Fibroblast of peridontal ligament (primary cell): Measurements from ENCODE around the gene ALKBH1.
"Not testable (repeated sequence)": the region's sequence is repeated elsewhere in the genome, so short reads cannot be mapped to it uniquely, and the experiment has no call there.

Experiments used
- DNase-seq: peaks from one replicate; pipeline ENCODE4 v3.0.0-alpha.2; 2010; ENCODE audit errors: extremely low read depth

The ALKBH1 gene

DNA sequence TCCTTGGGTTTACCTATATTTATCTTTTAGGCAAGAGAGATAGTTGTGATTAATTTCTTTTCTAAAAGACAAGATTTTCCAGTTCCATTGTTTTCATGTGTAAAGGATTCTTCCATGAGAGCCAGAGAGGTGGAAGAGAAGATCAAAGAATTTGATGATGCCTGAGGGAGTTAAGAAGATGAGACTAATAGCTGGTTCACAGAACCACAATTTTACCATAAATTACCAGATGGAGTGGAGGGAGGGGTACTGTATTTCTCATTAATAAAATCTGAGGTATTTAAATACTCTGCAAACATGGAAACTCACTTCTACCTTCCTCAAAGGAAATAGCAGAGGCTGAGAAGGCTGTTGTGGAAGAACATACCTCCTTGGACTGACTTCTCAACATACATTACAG, 34.6 kb downstream of the ALKBH1 start:
- no peak for DNase-seq

DNA sequence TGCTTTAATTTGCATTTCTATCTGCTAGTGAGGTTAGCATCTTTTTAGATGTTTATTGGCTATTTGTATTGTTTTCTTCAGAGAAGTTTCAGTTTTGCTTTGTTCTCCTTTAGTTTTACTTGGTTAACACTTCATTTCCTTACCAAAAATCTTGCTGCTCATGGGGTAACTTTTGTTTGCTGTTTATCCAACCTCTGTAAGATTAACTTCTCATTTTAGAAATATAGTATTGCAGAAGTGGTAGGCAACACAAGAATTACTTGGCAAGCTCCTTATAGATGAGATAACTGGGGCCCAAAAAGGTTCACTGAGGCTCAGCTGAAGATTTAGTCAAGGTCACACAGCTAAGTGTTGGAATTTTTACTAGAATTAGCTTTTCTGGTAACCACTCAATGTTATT, 40.5 kb downstream of the ALKBH1 start:
- no peak for DNase-seq

DNA sequence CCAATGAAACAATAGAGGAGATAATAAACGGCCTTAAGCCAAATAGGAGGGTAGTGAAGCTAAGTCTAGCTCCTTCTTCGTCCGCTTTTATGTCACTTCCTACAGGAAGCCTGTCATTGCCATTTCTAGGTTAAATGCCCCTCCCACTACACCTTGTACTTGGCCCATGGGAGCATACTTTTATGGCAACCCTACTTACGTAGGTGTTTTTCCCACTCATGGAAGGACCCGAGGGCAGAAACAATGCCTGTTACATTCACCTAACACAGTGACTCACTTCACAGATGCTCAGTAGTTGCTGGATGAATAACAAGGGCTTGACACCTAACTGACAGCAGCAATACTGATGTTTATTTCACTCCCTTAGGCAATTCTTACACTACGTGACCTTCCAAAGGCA, 44.5 kb downstream of the ALKBH1 start:
- DNase-seq: no peak

DNA sequence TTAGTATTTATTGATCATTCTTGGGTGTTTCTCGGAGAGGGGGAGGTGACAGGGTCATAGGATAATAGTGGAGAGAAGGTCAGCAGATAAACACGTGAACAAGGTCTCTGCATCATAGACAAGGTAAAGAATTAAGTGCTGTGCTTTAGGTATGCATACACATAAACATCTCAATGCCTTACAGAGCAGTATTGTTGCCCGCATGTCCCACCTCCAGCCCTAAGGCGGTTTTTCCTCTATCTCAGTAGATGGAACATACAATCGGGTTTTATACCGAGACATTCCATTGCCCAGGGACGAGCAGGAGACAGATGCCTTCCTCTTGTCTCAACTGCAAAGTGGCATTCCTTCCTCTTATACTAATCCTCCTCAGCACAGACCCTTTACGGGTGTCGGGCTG, 46.3 kb downstream of the ALKBH1 start:
- not testable (repeated sequence) for DNase-seq

DNA sequence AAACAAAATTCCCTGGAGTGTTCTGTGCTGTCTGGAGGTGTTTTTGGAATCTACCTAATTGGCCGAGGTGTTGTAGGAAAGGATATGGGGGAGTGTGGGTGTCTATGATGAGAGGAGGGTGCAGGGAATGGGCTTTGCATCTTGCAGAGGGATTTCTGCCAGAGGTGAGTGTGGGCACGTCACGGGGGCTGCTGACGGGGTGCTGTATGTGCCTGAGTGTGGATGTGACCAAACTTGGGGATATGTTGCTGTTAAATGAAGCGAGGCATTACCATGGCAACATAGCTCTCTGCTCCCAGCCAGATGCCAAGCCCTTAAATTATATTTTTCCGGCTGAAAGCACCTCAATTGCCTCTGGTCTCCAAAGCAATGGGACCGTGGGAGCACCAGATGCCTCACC, 47.1 kb downstream of the ALKBH1 start:
- DNase-seq: peak; percentile 60

DNA sequence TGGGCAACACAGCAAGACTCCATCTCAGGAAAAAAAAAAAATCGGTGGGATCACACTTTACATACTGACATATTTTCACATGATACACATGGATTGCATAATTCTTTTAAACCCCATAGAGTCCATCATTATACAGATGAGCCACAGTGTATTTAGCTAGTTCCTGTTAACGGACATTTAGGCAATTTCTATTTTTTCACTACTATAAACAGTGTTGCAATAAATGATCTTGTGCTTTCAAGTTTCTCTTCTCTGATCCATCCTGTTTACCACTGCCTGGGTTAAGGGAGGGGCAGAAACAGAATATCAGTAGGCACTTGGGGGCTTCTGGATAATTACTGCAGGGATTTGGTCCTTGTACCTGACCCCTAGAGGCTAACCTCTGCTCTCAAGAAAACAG, 48.0 kb downstream of the ALKBH1 start:
- peak; percentile 44 for DNase-seq

DNA sequence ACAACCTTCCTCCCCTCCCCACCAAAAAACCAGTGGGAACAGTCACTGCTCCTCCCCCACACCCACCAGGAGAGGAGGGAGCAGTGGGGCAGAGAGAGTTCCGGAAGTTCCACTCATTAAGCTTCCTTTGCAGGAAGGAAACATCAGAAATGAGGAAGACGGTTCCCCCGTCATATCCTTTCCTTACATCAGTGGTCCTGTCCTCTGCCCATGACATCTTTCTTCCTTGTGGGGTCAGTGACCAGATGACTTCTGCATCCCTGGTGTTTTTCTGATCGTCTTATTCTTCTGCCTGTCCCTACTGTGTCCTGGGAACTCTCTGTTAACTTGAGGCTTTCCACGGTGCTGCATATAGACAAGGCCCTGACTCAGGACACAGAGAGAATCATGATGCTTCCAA, 50.5 kb downstream of the ALKBH1 start:
- no peak for DNase-seq

DNA sequence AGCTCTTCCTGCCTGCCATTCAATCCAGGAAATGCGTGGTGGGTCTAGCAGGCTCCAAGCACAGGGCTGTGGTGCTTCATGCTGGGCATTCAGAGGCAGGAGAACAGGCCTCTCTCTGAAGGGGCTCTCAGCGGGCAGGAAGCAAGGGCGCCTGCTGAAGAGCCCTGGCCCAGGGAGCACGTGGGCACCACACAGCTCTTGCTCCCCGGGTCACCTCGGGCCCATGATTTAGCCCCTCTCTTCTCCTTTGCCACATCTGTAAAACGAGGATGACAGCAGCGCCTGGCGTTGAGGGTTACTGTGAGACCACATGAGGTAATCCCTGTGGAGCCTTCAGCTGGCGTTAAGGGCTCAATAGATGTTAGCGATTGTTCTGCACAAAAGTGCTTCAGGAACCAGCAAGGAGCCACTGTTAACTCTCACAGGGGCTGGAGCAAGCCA, 53.8 kb downstream of the ALKBH1 start:
- no peak for DNase-seq

DNA sequence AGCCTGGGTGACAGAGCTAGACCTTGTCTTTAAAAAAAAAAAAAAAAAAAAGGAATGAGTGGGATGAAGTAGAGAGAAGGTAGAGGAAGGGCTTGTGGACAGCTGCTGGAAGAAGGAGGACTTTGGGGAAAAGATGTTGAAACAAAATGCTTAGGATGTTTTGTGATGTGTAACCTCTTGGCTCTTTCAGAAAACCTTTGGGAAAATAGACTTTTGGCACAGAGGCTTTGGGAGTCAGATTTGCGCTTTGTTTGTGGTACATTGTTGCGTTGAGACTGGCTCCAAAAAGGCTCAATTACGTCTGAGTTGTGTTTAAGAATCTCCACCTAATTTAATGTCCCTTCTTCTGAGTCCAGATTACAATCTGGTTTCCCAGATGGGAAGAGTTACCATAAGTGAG, 58.5 kb downstream of the ALKBH1 start:
- peak; percentile 77 for DNase-seq

DNA sequence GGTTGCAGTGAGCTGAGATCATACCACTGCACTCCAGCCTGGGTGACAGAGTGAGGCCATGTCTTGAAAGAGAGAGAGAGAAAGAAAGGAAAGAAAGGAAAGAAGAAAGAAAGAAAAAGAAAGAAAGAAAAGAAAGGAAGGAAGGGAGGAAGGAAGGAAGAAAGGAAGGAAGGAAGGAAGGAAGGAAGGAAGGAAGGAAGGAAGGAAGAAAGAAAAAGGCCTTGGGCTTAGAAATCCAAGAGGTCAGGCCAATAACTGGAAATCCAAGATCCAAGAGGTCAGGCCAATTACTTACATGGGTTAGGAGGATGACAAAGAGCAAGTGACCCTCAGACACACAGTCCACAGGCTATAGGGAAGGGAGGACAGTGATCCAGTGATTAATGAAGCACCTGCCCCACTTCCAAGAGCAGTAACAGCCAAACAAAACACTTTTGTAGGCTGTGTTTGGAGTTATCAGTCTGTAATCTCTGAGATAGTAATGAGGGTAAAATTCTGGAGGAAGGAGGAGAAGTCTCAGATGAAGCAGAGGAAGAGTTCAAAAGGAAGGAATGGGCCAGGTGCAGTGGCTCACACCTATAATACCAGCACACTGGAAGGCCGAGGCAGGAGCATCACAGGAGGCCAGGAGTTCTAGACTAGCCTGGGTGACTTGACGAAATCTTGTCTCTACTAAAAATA, 59.2 kb downstream of the ALKBH1 start:
- no peak for DNase-seq

DNA sequence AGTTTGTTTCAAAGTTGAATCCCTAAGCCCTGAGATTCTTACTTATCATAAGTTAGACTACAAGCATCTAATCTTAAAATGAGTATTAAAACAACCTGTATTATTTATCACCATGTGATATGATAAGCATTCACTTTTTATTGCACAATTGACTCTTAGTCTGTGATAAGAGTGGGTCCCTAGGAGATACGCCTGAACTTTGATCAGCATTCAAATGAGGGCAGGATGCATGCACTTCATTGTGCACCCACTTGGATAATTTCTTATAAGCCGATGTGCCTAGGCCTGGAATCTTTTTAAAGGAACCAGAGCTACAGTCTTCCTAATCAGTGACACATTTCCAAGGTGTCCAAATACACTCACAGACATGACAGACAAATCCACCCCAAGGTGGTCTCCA, 60.0 kb downstream of the ALKBH1 start:
- DNase-seq: no peak

DNA sequence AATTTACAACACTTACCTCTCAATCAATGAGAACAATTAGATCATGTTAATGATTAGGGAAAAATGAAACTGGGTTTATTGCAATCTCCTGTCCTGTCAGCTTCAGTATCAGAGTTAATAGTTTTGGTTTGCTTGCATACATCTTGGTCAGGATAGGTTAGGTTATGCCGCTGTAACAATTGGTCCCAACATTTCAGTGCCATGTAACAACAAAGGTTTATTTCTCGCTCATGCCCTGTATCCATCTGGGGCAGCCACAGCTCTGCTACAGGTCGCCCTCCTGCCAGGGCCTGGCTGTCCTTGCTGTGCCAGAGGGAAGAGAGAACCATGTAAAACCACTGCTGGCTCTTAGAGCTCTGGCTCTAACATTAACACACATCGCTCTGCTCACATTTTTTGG, 60.9 kb downstream of the ALKBH1 start:
- no peak for DNase-seq

DNA sequence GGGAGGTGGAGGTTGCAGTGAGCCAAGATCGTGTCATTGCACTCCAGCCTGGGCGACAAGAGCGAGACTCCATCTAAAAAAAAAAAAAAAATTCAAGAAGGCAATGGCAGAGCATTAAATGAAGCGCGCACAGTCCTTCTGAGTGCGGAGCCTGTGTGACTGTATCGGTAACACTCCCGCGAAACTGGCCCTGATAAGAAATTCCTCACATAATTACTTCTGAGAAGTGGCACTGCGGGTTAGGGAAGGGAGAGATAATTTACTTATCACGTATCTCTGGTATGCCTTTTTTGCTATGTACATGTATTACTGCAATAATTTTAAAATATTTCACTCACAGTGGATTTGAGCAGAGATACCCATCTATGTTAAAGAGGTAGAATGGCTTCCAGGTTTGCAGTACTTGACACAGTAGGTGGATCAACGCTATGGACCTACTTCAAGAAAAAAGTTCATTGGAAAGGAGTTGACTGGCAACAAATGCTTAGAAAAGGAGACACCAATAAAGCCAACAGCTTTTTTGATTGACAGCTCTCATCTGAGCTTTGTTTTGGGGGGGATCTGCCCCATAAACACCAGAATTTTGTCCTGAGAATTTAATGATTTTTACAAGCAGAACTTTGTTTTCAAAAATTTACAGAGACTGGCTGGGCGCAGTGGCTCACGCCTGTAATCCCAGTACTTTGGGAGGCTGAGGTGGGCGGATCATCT, 62.1 kb downstream of the ALKBH1 start:
- no peak for DNase-seq

DNA sequence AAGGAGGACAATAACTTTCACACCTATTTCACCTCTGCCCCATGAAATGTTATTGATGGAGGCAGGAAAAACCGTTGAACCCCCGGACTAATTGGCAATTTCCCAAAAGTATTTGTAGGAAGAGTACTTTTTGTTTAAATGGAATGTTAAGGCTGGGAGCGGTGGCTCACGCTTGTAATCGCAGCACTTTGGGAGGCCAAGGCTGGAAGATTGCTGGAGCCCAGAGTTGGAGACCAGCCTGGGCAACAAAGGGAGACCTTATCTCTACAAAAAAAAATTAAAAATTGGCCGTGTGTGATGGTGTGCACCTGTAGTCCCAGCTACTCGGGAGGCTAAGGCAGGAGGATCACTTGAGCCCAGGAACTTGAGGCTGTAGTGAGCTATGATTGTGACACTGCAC, 65.4 kb downstream of the ALKBH1 start:
- DNase-seq: no peak

DNA sequence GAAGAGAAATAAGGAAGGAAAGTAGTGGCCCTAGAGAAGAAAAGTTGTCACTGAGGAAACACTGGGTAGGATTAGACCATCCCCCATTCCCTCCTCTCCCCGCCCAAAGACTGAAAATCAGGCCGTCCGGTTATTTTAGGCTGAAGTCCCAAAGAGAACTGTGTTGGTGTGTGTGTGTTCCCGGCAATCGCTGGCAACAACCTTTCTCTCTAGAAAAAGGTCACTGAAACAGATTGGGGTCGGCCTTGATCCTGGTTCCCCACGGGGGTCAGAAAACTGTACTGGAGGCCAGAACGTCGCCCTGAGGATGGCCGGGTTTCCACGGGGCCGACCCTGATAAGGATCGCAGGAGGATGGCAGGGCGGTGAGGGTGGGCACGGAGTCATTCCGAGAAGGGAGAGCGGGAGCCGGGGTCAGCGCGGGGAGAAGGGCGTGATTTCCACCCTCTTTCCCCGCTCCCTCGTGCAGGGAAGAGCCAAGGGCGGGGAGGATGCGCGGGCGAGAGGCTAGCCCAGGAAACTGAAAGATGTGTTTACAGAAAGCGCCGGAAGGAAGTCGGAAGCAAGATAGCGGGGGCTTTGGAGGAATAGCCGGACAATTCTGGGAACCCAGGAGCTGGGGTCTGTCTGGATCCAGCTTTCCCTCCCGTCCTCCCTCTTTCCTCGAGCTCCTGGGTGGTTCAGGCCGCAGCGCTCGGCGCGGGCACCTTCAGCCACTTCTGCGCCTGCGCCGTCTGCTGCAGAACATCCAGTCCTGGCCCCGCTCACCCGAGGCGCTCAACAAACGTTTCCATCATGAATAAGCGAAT, 66.1 kb downstream of the ALKBH1 start:
- peak; percentile 58 for DNase-seq

DNA sequence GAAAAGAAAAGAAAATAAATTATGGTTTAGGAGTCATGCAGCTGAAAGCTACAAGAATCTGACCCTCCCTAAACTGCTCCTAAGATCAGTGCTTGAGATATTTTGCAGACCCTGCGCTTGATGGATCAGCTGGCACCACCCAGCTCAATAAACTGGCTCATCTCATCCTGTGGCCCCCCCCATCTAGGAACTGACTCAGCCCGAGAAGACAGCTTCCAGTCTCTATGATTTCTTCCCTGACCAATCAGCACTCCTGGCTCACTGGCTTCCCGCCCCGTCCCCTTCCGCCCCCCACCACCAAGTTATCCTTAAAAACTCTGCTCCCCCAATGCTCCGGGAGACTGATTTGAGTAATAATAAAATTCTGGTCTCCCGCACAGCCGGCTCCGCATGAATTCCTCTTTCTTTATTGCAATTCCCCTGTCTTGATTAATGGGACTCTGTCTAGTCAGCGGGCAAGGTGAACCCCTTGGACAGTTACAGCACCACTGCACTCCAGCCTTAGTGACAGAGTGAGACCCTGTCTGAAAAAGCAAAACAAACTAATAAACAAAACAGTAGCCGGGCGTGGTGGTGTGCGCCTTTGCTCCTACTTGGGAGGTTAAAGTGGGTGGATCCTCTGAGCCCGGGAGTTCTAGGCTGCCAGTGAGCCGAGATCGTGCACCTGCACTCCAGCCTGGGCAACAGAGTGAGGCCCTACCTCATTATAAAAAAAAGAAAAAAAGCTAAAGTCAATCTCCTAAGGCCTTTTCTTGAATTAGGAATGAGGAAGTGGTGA, 66.9 kb downstream of the ALKBH1 start:
- no peak for DNase-seq

DNA sequence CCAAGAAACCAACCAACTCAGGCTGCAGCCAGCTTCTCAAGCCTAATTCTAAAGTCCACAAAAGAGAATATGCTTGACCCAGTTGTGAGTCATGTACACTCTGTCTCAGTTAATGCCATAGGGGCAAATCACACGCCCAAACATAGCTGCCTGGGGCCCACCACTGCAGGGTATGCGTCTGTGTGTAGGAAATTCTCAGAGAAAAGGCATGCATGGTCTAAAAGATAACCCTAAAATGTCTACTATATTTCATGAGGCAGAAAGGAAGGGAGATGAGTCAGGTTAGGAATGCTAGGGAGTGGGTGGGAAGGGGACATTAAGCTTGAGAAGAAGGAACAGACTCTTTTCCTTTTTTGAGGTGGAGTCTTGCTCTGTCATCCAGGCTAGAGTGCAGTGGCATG, 69.1 kb downstream of the ALKBH1 start:
- peak; percentile 67 for DNase-seq

DNA sequence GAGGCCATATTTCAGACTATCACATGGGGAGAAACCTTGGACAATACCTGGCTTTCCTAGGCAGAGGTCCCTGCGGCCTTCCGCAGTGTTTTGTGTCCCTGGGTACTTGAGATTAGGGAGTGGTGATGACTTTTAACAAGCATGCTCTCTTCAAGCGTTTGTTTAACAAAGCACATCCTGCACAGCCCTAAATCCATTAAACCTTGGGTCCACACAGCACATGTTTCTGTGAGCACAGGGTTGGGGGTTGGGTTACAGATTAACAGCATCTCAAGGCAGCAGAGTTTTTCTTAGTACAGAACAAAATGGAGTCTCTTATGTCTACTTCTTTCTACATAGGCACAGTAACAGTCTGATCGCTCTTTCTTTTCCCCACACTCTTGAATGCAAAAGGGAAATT, 72.0 kb downstream of the ALKBH1 start:
- not testable (repeated sequence) for DNase-seq

DNA sequence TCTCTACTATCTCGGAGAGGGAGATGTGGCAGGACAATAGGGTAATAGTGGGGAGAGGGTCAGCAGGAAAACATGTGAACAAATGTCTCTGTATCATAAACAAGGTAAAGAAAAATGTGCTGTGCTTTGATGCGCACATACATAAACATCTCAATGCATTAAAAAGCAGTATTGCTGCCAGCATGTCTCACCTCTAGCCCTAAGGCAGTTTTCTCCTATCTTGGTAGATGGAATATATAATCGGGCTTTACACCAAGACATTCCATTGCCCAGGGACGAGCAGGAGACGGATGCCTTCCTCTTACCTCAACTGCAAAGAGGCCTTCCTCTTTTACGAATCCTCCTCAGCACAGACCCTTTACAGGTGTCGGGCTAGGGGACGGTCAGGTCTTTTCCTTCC, 72.4 kb downstream of the ALKBH1 start:
- not testable (repeated sequence) for DNase-seq

DNA sequence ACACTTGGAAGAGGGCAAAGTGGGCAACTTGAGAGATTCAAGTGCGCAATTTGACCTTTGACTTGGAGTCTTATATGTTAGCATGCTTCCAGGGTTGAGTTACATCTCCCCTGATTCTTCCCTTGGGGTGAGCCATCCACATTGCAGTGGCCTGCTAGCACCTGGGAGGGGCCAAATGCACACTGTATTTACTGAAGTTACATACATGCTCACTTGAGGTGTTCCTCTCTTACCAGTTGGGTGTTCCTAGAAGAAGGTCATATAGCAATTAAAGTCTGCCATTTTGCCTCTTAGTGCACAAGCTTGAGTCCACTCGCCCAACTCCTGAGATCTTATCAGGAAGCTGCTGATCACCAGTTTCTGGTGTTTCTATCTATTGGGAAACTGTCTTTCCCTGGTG, 77.7 kb downstream of the ALKBH1 start:
- no peak for DNase-seq

DNA sequence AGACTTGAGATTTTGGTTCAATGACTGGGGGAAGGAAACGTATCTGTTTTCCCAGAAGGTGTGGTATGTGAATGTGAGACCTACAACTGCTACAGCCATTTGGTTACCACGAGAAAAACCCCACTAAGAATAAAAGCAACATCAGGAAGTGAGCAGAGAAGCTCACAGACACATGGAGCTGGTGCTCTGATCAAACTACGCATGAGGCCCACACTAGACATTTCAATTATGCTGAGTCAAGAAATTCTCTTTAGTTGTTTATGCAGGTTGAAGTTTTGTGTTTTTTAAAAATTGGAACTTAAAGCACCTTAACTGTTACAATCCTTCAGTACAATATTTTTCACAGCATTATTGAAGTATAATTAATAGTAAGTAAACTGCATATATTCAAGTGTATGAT, 82.5 kb downstream of the ALKBH1 start:
- no peak for DNase-seq

DNA sequence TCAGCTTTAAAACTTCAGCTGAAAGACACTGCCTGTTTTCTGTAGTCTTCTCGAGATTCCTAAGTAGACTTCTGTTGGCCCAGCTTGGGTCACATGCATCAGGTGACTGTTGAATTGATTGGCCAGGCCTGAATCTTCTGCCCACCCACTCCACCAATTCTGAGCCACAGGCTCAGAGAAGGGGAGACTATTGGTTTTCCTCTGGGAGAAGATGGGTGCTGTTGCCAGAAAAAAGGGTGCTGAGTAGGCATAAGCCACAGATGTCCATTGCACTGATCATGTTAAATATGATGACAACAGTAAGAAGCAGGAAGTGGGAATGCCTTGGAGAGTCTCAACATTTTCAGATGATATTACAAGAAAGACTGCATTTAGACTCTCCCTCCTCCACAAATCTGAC, 84.6 kb downstream of the ALKBH1 start:
- DNase-seq: no peak
